Chondrocyte (in vitro differentiated cells): ENCODE results near the gene LPGAT1. TPM values are rescaled to one million over a fixed set of nuclear protein-coding genes. Genes with fewer than 3 reads are reported as not detected.

ENCODE experiments used
- DNase-seq: peaks from one replicate; pipeline ENCODE4 v3.0.0; 2021; ENCODE audit warnings: mixed read lengths, low spot score
- H3K27ac Mint-ChIP-seq: one replicate; pipeline ENCODE4 v1.8.0; 2021; ENCODE audit warnings: mild to moderate bottlenecking, moderate library complexity, mixed read lengths; ENCODE audit not compliant: unreplicated experiment
- H3K27me3 Mint-ChIP-seq: 2 replicates; pipeline ENCODE4 v1.8.0; 2021; ENCODE audit warnings: low read depth, mixed read lengths
- H3K36me3 Mint-ChIP-seq: 2 replicates; pipeline ENCODE4 v1.8.0; 2021; ENCODE audit warnings: low read depth, mixed read lengths
- H3K4me1 Mint-ChIP-seq: 2 replicates; pipeline ENCODE4 v1.8.0; 2021; ENCODE audit warnings: low read depth, mild to moderate bottlenecking, mixed read lengths
- H3K4me3 Mint-ChIP-seq: one replicate; pipeline ENCODE4 v1.8.0; 2021; ENCODE audit warnings: mild to moderate bottlenecking, moderate library complexity, mixed read lengths; ENCODE audit not compliant: unreplicated experiment
- H3K9me3 Mint-ChIP-seq: 2 replicates; pipeline ENCODE4 v1.8.0; 2021; ENCODE audit warnings: low read depth, mixed read lengths
- total RNA-seq: library from RNA; stranded (reverse); gene quantifications from 3 replicates; pipeline ENCODE4 v1.2.1, GENCODE V29; 2021
- TF ChIP-seq, protein P1 (sequence below): fragments of 200-600 bp; sonication (generic); IDR thresholded peaks from 2 replicates; pipeline ENCODE4 v1.5.0; 2021; ENCODE audit warnings: antibody characterized with exemption, mild to moderate bottlenecking, moderate library complexity

Gene LPGAT1
- total RNA-seq, 1 donor from 2014 or later = 60.1 TPM

DNA sequence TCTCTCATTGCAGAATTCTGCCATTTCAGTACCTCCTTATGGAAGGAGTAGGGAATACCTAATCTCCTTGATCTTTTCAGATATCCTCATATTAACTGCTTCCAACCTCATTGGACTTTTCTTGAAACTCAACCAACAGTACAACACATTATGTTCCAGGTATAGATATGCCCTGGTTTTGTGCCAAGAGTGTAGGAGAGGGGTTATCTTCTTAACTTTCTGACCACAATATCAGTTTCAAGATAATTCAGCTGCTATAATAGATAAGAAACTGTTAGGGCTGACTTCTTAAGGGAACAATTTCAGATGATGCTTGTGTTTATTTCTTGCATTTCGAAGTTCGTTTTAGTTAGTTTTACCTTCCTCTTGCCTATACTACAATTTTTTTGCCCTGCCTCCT is 2.1 kb upstream of the LPGAT1 start:
- no peak overlapping the region for H3K4me3 Mint-ChIP-seq
- no peak for DNase-seq
- H3K36me3 Mint-ChIP-seq = no peaks in the 10 kb centered on the region
- H3K27me3 Mint-ChIP-seq = no peaks in the 10 kb centered on the region
- H3K4me1 Mint-ChIP-seq = peaks cover 26% of the 10 kb centered on the region
- TF ChIP-seq, protein P1, sequence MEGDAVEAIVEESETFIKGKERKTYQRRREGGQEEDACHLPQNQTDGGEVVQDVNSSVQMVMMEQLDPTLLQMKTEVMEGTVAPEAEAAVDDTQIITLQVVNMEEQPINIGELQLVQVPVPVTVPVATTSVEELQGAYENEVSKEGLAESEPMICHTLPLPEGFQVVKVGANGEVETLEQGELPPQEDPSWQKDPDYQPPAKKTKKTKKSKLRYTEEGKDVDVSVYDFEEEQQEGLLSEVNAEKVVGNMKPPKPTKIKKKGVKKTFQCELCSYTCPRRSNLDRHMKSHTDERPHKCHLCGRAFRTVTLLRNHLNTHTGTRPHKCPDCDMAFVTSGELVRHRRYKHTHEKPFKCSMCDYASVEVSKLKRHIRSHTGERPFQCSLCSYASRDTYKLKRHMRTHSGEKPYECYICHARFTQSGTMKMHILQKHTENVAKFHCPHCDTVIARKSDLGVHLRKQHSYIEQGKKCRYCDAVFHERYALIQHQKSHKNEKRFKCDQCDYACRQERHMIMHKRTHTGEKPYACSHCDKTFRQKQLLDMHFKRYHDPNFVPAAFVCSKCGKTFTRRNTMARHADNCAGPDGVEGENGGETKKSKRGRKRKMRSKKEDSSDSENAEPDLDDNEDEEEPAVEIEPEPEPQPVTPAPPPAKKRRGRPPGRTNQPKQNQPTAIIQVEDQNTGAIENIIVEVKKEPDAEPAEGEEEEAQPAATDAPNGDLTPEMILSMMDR = no peak
- H3K27ac Mint-ChIP-seq = no peak overlapping the region
- H3K9me3 Mint-ChIP-seq = no peaks in the 10 kb centered on the region

DNA sequence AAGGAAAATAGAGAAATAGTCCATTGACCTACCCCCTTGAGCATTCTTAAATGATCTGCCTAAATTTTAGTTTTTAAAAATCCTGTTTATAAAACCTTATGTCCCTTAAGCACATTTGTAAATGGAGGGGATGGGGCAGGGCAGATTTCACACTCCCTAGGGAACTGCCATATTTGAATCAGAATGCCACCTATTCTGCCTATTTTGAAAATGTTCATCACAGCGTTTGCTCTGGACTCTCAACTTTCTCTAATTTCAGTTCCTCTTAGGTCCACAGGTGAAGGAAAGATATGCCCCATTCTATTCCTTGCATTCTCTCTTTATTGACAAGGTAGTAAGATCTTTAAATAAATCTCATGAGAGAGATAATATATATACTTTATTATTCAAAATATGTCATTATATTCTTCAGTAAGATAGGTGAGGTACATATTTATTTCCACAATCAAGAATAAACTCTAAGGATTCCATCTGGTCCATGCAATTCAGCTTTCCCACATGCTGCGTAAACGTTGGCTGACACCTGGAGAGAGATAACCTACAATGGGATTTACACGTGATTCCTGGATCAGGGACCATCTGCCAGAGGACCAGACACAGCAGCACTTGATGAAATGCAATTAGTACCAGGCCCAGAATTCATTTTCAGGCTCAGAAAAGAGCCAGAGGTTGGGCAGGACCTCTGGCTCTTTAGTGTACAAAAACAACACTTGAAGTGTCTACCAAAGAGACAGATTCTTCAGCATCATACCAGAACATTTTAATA is 1.2 kb upstream of the LPGAT1 start:
- H3K36me3 Mint-ChIP-seq = no peaks in the 10 kb centered on the region
- H3K27me3 Mint-ChIP-seq = no peaks in the 10 kb centered on the region
- H3K4me1 Mint-ChIP-seq = peaks cover 36% of the 10 kb centered on the region
- TF ChIP-seq, protein P1 = no peak
- H3K4me3 Mint-ChIP-seq = peak overlapping the region; percentile 82
- no peak for DNase-seq
- H3K27ac Mint-ChIP-seq = no peak overlapping the region
- H3K9me3 Mint-ChIP-seq = no peaks in the 10 kb centered on the region

DNA sequence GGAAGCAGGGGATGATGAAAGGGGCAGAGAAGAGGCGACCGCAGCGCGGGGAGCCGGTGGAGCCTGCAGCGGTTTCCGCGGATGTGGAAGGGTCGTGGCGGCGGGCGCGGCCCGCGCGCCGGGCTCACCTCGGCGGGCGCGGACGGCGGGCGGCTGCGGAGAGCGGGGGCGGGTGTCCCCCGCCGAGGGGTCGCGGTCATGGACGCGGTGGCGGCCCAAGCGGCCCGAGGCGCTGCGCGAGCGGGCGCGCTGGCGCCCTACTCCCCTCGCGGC is 572 bp downstream of the LPGAT1 start:
- H3K4me1 Mint-ChIP-seq = peaks cover 44% of the 10 kb centered on the region
- no peaks in the 10 kb centered on the region for H3K36me3 Mint-ChIP-seq
- no peaks in the 10 kb centered on the region for H3K27me3 Mint-ChIP-seq
- TF ChIP-seq, protein P1 = no peak
- peak overlapping the region; percentile 93 for H3K27ac Mint-ChIP-seq
- H3K4me3 Mint-ChIP-seq = peak overlapping the region; percentile 92
- no peak for DNase-seq
- H3K9me3 Mint-ChIP-seq = no peaks in the 10 kb centered on the region

DNA sequence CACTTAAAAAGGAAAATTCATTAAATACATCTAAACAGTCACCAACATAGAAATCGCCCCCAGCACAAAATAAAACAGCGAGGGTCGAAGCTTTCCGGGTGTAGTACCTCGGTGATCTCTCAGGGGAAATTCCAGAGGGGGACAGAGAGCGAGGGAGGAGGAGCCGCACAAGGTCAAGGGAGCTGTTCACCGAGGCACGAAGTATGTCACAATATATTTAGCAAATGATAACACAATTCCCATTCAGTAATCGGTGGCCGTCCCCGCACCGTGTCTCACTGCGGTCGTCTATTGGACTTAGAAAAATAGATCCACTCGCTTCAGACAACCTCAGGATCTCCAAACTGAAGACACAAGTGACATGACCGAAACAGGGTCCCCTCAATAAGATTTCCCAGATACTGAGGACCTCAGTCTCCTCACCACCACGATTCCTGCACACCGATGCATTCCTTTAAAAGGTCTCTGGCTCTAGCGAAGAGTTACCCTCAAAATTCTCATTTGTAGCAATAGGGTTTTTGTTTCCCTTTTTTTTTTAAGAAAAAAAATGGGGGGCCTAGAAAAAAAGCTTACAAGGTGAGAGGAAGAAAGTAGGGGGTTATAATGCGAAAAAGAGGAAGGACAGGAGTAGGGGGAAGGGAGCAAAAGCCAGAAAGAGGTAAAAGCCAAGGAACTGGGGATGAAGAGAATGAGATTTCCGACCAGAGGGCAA is 1.1 kb downstream of the LPGAT1 start:
- no peaks in the 10 kb centered on the region for H3K27me3 Mint-ChIP-seq
- H3K4me3 Mint-ChIP-seq = peak overlapping the region; percentile 92
- no peaks in the 10 kb centered on the region for H3K36me3 Mint-ChIP-seq
- TF ChIP-seq, protein P1 = peak; percentile 19
- H3K27ac Mint-ChIP-seq = peak overlapping the region; percentile 93
- no peaks in the 10 kb centered on the region for H3K9me3 Mint-ChIP-seq
- no peak for DNase-seq
- H3K4me1 Mint-ChIP-seq = peaks cover 44% of the 10 kb centered on the region

DNA sequence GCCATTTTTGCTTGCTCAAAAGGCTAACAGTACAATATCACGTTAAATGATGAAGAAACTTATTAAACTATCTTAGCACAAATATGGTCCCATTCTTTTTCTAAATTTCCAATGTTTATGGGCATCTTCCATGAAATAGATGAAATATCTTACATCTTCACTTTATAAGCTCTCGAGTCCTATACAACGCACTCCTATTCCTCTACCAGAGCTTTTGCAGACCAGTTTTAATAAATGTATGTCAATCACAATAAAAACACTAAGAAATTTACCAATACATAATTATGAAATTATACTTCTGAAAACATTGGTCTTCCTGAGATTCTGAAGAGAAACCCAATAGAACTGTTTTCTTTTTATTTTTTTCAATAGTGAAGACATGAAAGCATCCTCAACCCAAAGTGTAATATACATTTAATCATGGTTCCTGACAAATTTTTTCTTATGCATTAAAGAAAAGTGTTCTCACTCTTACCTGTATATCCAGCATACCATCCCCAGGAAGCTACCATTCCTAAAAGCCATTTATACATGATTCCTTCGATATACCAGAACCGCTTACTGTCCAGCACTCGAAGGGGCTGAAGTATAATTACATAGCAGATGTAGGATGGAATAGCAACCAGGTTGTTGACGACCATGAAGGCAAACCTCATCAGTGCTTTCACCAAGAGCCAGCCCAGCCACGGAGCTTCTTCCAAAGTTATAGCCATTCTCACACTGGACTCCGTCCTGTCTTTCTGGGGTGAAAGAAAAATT is 1.8 kb downstream of the LPGAT1 start:
- peaks cover 44% of the 10 kb centered on the region for H3K4me1 Mint-ChIP-seq
- H3K27me3 Mint-ChIP-seq = no peaks in the 10 kb centered on the region
- H3K36me3 Mint-ChIP-seq = peaks cover 2% of the 10 kb centered on the region
- peak overlapping the region; percentile 93 for H3K27ac Mint-ChIP-seq
- TF ChIP-seq, protein P1 = no peak
- DNase-seq = no peak
- peak overlapping the region; percentile 92 for H3K4me3 Mint-ChIP-seq
- H3K9me3 Mint-ChIP-seq = no peaks in the 10 kb centered on the region
